ENCODE measurements around the gene ELMO1.

- TF ChIP-seq, protein P1, sequence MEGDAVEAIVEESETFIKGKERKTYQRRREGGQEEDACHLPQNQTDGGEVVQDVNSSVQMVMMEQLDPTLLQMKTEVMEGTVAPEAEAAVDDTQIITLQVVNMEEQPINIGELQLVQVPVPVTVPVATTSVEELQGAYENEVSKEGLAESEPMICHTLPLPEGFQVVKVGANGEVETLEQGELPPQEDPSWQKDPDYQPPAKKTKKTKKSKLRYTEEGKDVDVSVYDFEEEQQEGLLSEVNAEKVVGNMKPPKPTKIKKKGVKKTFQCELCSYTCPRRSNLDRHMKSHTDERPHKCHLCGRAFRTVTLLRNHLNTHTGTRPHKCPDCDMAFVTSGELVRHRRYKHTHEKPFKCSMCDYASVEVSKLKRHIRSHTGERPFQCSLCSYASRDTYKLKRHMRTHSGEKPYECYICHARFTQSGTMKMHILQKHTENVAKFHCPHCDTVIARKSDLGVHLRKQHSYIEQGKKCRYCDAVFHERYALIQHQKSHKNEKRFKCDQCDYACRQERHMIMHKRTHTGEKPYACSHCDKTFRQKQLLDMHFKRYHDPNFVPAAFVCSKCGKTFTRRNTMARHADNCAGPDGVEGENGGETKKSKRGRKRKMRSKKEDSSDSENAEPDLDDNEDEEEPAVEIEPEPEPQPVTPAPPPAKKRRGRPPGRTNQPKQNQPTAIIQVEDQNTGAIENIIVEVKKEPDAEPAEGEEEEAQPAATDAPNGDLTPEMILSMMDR (IDR thresholded peaks at IDR 0.05) = no peak
- TF ChIP-seq POLR2A (IDR thresholded peaks at IDR 0.05) = no peak
- TF ChIP-seq EP300 (IDR thresholded peaks at IDR 0.05) = no peak
These were observed 9.0 kb downstream of the ELMO1 start for GRCh38 chr7:37439653-37440026.

All from ovary (tissue), 3 donors.